NK-92 (cell line): ENCODE data around the gene RPRD1B.
"Not testable (repeated sequence)": the region's sequence is repeated elsewhere in the genome, so short reads cannot be mapped to it uniquely, and the experiment has no call there.

Source experiments
- DNase-seq: peaks from one replicate; lab custom pipeline; 2025; ENCODE audit not compliant: unreplicated experiment; lab: John Stamatoyannopoulos, UW

RPRD1B gene

DNA sequence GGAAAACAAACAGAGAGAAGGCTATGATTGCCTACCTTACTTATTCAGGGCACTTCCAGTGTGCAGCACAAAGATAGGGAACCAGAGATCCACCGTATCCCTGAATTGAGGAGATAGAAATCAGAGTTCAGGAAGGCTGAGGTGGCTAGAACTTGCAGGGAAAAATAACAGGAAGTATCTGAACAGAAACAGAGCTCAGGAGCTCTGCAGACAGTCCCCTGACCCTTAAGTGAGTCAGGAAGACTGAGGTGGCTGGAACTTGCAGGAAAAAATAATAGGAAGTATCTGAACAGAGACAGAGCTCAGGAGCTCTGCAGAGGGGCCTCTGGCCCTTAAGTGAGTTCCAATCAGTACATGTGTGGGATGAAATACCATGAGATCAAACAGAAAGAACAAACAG is 65.4 kb downstream of the RPRD1B start:
- DNase-seq: no peak

DNA sequence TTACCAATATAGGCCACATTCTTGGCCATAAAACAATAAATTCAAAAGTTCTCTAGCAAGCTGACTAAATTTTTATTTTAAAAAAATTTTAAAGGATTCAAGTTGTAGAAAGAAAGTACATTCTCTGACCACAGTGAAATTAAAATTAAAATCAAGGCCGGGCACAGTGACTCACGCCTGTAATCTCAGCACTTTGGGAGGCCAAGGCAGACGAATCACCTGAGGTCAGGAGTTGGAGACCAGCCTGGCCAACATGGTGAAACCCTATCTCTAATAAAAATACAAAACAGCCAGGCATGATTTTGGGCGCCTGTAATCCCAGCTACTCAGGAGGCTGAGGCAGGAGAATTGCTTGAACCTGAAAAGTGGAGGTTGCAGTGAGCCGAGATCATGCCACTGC is 68.7 kb downstream of the RPRD1B start:
- not testable (repeated sequence) for DNase-seq

DNA sequence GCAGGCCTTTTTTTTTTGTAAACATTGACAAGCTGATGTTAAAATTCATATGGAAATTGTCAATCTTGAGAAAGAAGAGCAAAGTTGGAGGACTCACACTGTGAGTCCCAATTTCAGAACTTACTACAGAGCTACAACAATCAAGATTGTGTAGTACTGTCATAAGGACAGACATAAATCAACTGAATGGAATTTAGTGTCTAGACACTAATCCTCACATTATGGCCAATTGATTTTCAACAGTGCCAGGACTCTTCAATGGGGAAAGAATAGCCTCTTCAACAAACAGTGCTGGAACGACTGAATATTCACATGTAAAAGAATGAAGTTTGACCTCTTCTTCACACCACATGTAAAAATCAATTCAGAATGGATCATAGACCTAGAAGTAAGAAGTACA is 70.7 kb downstream of the RPRD1B start:
- no peak for DNase-seq

DNA sequence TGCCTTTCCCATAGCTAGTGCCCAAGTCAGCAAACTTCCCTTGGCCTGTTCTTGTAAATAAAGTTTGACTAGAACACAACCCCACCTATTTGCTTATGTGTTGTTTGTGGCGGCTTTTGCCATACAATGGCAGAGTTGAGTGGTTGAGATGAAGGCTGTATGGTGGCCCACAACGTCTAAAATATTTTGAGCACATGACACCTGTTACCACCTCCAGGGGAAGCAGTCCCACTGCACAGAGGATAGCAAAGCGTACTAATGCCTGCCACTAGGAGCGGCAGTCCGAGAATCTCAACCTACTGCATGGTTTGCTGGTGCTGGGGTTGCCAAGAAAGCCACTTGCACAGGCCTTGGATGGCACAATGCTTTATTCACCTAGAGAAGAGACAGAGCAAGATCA is 72.9 kb downstream of the RPRD1B start:
- no peak for DNase-seq

DNA sequence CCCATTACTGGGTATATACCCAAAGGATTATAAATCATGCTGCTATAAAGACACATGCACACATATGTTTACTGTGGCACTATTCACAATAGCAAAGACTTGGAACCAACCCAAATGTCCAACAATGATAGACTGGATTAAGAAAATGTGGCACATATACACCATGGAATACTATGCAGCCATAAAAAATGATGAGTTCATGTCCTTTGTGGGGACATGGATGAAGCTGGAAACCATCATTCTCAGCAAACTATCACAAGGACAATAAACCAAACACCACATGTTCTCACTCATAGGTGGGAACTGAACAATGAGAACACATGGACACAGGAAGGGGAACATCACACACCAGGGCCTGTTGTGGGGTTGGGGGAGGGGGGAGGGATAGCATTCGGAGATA is 73.8 kb downstream of the RPRD1B start:
- DNase-seq: not testable (repeated sequence)

DNA sequence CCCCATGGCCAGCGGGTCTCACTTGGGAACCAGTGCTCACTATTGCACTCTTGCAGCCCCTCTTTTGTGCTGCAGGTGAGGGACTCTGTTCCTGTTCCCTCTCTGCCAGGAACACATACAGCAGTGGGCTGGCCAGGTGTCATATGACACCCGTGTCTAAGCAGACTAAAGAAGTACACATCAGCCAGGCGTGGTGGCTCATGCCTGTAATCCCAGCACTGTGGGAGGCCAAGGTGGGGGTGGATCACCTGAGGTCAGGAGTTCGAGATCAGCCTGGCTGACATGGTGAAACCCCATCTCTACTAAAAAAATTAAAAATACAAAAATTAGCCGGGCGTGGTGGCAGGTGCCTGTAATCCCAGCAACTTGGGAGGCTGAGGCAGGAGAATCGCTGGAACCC is 74.4 kb downstream of the RPRD1B start:
- not testable (repeated sequence) for DNase-seq

DNA sequence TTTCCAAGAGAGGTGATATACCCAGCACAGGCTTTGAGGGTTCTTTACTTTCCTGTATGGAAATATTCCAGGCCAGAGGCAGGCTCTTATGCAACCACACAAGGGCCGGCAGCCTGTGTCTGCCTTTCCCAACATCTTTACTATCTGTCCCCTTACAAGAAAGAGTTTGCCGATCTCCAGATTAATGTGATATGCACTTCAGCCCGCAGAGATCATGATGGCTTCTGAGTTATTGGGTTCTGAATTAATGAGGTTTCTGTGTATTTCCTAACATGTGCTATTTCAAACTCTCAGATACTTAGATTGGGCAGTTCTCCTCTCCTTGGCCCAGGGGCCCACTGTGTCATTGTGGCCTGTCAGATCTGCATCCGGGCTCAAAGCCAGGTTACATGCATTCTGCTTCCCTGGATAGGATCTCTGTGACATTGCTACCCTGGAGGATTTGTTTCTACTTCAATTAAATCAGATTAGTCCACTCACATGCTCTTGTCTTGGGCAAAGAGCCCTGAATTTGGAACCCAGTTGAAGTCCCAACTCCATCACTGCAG is 75.0 kb downstream of the RPRD1B start:
- no peak for DNase-seq

DNA sequence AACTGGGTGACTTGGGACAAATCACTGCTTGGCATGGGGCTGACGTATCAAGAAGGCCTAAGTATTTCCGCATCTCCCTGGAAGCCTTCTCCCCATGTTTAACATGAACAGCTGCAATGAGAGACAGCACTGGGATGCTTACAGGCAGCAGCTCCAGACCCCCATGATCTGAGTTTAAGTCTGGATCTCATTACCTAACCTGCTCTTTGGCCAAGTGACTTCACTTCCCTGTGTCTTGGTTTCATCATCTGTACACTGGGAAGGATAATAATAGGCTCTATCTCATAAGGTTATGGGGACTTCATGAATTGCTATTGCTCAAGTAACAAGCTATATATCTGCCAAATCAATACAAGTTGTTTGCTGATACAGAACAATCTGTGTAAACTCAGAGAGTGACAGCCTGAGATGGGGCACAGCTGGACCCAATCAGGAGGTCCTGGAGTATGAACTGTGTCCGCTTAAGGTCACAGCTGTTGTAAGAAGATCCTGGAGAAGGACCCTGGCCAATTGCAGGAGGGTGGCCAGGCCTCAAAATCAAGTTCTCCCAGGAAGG is 75.5 kb downstream of the RPRD1B start:
- DNase-seq: no peak

DNA sequence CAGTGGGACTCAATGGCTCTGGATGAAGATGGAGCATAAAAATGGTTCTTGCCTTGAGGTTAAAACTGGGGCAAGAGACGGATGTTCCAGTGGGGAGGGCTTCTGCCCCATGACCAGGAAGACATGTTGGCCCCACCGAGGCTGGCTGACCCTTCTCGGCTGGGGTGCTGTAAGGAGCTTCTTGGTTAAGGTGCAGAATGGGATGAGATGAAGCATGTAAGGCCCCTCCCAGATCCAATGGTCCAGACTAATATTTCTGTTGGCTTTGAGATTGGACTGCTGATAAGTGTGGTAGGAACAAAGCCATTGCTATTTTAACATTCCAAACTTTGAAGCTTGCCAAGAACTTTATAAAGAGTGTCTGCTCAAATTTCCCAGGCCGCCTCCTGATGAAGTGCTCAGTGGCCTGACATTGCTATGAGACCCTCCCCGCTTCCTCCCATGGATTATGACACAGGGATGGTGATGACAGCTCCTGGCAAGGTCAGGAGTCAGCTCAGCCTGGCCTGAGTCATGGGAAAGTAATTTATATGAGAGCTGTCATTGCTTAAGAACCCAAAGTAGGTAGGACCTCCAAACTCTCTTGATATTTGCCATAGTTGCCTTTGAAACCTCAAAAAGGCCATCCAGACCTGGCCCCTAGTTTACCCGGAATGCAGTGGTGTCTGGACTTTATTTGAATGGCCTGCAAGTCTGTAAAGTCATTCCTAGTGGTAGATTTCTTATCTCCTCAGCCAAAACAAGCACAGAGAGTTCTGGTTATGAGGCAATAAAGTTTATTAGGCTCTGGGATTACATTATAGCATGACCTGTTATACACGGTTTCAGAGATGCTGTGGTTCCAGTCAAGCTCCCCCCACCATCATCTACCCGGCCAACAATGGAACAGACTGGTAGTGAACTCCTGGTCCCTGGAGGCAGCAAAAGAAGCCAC is 76.3 kb downstream of the RPRD1B start:
- DNase-seq: no peak

DNA sequence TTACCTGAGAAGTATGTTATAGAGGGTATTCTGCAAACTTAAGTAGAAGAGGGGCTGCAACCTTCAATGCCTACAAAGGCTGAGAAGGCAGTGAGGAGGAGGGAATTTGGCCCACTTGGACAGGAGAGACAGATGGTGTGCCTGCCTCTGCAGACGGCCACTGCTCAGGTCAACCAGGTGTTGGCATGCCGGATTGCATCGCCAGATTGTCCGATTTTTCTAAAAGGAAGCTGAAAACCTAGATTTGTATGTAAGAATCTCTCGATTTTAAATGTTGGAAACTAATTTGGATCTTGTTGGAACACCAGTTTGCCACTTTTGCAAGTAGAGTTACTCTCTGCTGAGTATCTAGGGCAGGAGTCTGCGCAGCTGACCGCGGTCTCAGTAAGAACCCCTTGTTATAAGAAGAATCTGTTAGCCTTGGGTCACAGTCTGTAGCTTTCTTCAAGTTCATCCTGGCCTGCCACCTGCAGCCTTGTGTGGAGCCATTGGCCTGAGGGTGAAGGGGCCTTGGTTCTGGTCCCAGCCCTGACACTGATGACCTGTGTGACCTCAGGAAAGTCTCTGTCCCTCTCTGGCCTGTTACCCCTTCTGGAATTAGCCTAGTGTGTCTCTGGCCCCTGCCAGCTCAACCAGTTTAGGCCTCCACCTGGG is 77.1 kb downstream of the RPRD1B start:
- DNase-seq: no peak

DNA sequence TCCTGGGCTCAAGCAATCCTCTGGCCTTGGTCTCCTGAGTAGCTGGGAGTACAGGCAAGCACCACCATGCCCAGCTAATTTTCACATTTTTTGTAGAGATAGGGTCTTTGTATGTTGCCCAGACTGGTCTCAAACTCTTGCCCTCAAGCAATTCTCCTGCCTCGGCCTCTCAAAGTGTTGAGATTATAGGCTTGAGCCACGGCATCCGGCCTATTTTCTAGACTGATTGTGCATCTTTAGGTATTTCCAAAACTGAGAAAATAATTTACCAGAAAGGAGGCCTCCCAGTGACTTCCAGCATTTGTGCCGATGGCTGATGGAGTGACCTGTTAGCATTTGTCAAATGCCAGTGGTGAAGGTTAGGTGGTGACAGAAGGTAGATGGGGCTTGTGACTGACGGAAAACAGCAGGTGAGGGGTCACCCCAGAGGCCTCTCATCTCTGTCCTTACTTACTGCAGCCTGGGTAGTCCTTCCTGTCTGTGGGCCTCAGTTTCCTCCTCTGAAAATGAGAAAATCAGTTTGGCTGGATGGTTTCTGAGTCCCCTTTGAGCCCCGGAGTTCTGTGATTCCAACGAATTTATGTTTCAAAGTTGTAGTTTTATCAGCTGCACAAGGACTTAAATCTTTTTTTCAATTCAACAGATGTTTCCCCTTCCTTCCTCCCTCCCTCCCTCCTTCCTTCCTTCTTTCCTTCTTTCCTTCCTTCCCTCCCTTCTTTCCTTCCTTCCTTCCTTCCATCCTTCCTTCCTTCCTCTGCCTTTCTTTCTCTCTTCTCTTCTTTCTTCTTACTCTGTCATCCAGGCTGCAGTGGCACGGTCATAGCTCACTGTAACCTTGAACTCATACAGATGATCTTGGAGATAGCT is 78.1 kb downstream of the RPRD1B start:
- DNase-seq: no peak

DNA sequence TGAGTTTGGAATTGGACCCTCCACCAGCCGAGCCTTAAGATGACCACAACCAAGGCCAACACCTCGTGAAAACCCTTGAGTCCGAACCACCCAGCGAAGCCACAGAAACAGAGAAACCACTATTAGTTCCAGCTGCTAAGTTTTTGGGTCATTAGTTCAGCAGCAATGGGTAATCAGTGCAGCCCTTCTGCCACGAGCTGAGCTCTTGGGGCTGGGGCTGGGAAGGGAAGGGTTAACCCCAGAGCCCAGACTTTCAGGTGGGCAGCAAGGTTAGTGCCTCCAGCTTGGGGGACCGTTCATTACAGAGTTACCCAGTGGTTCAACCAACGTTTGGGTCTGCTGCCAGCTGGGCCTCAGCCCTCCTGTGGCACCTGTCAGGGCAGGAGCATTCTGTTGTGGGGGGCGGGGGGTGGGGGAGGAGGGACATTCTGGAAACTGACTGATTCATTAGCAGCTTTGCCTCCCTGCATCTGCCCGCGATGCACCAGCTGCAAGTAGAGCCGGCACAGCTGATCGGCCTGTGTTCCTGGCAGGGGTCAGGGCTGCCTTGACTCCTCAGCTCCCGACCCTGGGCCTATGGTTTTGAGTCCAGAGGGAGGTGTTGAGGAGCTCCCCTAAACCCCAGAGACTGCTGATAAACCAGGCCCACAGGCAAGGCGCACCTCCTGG is 78.8 kb downstream of the RPRD1B start:
- no peak for DNase-seq

DNA sequence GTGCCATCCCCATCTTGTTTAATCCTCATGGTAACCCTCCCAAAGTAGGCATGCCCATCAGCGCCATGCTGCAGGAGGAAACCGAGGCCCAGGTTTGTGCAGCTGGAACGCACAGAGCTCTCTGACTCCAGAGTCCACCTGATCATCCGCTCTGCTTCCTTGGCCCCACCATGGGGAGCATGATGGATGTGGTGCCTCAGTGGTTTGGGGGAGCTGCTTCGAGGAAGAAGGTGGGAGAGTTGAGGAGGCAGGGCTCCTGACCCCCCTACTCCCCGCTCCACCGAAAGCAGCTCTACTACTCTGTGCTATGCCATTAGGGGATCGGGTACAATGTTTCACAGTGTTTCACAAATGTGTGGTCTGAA is 79.4 kb downstream of the RPRD1B start:
- DNase-seq: no peak

DNA sequence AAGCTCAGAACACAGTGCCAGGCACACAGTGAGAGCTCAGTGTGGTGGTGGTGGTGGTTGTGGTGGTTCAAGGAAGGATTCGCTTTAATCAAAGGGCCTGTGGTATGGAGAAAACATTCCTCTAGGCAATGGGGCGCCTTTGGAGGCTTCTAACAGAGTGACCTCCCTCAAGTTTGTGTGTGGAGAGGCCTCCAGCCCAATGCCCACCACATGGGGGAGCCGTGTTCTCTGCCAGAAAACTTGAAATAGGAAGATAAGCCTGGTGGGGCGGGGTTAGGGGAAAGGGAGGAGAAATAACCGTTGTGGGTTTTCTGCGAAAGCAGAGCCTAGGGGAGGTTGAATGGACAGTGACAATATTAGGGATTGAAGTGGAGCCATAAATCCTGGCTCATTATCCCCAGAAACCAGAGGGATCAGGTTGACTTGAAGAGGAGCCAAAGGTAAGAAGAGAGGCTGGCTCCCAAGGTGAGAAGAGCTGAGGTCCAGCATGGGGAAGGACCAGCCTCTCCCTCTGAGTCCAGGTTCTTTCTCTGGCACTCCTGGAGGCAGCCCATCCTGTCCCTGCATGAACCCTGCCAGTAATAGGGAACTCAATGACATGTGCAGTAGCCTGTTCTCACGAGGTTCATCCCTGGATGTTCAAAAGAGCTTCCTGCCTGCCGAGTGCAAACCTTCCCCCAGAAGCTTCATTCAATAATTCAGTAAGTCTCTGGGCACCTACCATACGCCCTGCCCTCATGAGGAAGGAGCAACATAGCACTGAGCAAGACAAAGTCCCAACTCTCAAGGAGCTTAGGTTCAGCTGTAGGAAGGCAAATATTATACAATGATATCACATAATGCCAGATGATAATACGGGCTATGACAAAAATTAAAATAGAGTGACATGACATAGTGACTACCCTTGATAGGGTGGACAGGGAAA is 80.1 kb downstream of the RPRD1B start:
- DNase-seq: no peak

DNA sequence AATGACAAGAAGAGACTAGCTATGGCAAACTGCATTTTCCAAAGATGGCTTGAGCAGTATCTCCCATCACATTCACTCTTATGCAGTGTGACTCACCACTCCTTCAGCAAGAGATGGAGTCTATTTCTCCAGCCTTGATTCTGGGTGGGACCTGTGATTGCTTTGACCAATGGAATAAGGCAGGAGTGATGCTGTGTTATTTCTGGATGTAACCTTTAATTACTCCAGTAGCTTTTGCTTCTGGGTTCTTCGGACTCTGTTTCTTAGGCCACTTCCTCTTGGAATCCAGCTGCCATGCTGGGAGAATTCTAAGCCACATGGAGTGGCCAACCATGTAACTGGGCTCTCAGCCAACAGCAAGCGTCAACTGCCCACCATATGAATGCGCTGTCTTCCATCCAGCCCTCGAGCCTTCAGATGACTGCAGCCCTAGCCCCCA is 80.8 kb downstream of the RPRD1B start:
- DNase-seq: no peak

DNA sequence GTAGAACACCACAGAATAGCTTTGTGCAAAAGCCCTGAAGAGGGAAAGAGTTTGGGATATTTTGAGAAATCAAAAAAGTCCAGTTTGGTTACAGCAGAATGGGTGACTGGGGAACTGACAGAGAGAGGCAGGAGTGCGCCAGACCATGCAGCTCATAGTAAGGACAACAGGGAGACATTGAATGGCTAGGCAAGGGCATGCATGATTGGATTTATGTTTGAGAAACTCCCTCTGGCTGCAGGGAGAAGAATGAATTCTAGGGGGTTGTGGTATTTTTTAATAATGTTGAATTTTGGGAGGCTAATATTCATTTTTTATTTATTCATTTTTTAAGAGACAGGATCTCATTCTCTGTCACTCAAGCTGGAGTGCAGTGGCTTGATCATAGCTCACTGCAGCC is 81.7 kb downstream of the RPRD1B start:
- DNase-seq: no peak

DNA sequence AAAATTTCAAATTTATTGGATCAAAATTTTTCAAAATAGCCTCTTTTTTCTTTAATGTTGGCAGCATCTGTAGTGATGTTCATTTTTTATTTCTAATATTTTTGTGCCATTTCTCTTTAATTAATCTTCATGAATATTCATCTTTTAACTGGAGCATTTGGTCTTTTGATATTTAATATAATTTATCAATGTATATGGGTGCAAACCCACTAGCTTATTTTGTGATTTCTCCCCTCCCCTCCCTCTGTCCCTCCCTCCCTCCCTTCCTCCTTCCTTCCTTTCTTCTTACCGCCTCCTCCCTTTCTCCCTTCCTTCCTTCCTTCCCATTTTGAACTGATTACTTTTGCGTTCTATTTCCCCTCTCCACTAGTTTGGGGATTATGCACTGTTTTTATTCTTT is 82.3 kb downstream of the RPRD1B start:
- no peak for DNase-seq

DNA sequence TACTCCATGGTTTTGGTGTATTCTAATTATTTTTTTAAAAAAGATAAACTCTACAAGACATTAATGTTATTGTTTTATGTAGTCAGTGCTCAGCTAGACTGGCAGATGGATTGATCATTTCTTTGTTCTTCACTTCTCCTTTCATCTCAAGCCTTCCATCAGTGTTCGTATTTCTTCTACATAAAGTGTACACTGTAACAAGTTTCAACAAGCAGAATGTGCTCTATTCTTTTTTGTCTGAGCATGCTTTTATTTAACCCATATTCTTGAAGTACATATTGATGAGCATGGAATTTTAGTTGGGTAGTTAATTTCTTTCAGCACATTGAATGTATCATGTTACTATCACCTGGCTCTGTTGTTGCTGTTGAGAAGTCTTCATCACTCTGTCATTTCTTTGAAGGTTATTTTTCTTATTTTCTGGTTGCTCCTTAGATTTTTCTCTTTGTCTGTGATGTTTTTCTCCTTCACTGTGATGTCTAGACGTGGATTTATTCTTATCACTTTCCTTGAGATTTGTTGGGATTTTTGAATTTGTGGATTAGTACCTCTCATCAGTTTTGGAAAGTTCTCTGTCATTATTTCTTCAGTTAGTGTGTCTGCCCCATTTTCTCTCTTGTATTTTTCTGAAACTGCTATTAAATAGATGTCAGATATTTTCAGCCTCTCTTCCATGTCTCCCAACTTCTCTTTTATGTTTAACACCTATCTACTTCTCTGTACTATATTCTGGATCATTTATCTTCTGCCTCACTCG is 83.0 kb downstream of the RPRD1B start:
- DNase-seq: no peak

DNA sequence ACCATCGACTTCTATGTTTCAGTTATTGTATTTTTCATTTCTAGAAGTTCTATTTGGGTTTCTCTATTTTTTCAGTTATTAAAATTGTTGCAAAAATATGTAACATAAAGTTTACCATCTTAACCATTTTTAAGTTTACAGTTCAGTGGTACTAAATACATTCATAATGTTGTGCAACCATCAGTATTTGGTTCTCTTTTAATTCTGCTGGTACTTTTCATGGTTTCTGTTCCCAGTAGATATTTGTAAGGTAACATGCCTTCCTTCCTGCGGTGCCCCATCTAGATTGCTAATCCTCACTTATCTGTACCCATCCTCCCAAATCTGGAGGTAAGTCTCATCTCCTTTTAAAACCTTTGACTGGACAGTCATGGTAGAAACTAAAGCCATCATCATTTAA is 83.7 kb downstream of the RPRD1B start:
- DNase-seq: no peak
